HepG2 (cell line): ENCODE measurements around the gene SNPH. TPM values are rescaled to one million over a fixed set of nuclear protein-coding genes. Genes with fewer than 3 reads are reported as not detected.

Experiments
- EHMT2 ChIP-seq: fragments of 200-600 bp; sonication (generic); IDR thresholded peaks from 2 replicates; pipeline ENCODE4 v1.7.0; 2017; ENCODE audit warnings: antibody characterized with exemption, low read depth, low read length, borderline replicate concordance
- ETV5 ChIP-seq: IDR thresholded peaks from 2 replicates; pipeline ENCODE4 v1.6.1; 2018; ENCODE audit warnings: missing biosample characterization, missing genetic modification reagents, inconsistent platforms, borderline replicate concordance
- FOXK2 ChIP-seq: fragments of 450-650 bp; IDR thresholded peaks from 2 replicates; pipeline ENCODE4 v1.6.1; 2016
- HNF4A ChIP-seq: sonication (generic); formaldehyde crosslinking; IDR thresholded peaks from 2 replicates; pipeline ENCODE4 v1.4.0; 2020; ENCODE audit warnings: missing genetic modification reagents
- KAT7 ChIP-seq: IDR thresholded peaks from 2 replicates; pipeline ENCODE4 v1.6.1; 2018; ENCODE audit warnings: borderline replicate concordance, missing compliant biosample characterization
- SOX6 ChIP-seq, 2 experiments: fragments of 450-650 bp in 1 of 2; sonication (generic) in 1 of 2; formaldehyde crosslinking in 1 of 2; IDR thresholded peaks; 2 replicates each; pipeline versions ENCODE4 v1.4.0 to v1.6.1; 2017 to 2020; ENCODE audit warnings: antibody characterized with exemption in 1 of 2, mild to moderate bottlenecking in 1 of 2, missing genetic modification reagents in 1 of 2
- TARDBP ChIP-seq: sonication (generic); formaldehyde crosslinking; IDR thresholded peaks from 2 replicates; pipeline ENCODE4 v1.8.0; 2022; ENCODE audit warnings: mild to moderate bottlenecking, missing genetic modification reagents
- ZBTB1 ChIP-seq: sonication (generic); formaldehyde crosslinking; IDR thresholded peaks from 2 replicates; pipeline ENCODE4 v1.4.0; 2020; ENCODE audit warnings: missing genetic modification reagents, borderline replicate concordance
- ZNF382 ChIP-seq: sonication (generic); formaldehyde crosslinking; IDR thresholded peaks from 2 replicates; pipeline ENCODE4 v1.5.0; 2020; ENCODE audit warnings: missing genetic modification reagents, mild to moderate bottlenecking, borderline replicate concordance
- ZNF556 ChIP-seq: sonication (generic); formaldehyde crosslinking; IDR thresholded peaks from 2 replicates; pipeline ENCODE4 v1.4.0; 2020; ENCODE audit warnings: mild to moderate bottlenecking, missing genetic modification reagents, borderline replicate concordance
- ZNF781 ChIP-seq: sonication (generic); formaldehyde crosslinking; IDR thresholded peaks from 2 replicates; pipeline ENCODE4 v1.5.1; 2020; ENCODE audit warnings: borderline replicate concordance, mild to moderate bottlenecking, missing genetic modification reagents; ENCODE audit errors: not compliant biosample characterization
- polyA plus RNA-seq, 8 experiments: library from polyadenylated mRNA; depleted of rRNA in 3 of 8; stranded (reverse) in 7 of 8; unstranded in 1 of 8; fragments of >200 nt; fragmentation: Illumina TruSeq in 4 of 8; extraction: Trizol in 4 of 8; gene quantifications; 2 replicates each; pipeline versions ENCODE4 v1.2.1 to v1.2.3, GENCODE V29; 2011 to 2016; ENCODE audit warnings: low read depth in 4 of 8, missing spikeins in 1 of 8, mixed read lengths in 1 of 8; ENCODE audit not compliant: insufficient read depth in 1 of 8
- total RNA-seq, 5 experiments: library from RNA; depleted of rRNA; stranded (reverse); fragments of >200 nt; fragmentation: Illumina TruSeq; extraction: Trizol; gene quantifications; 2 replicates each; pipeline ENCODE4 v1.2.3, GENCODE V29; 2016; ENCODE audit warnings: low read depth in 1 of 5
- TF ChIP-seq, protein P1 (sequence below): sonication (generic); formaldehyde crosslinking; IDR thresholded peaks from 2 replicates; pipeline ENCODE4 v1.4.0; 2020; ENCODE audit warnings: missing genetic modification reagents, mild to moderate bottlenecking, borderline replicate concordance
- TF ChIP-seq, protein P2 (sequence below): IDR thresholded peaks from 2 replicates; pipeline ENCODE4 v1.6.1; 2016; ENCODE audit warnings: low read depth, missing genetic modification reagents, missing compliant biosample characterization
- TF ChIP-seq, protein P3 (sequence below): sonication (generic); formaldehyde crosslinking; IDR thresholded peaks from 2 replicates; pipeline ENCODE4 v1.4.0; 2020; ENCODE audit warnings: missing genetic modification reagents, borderline replicate concordance

Gene SNPH
- total and polyA plus RNA-seq, 2 of the 13 experiments (the other 11 are each of a cell fraction or from before 2014, with no cell fraction given) = 0.09 TPM; not detected in 1

DNA sequence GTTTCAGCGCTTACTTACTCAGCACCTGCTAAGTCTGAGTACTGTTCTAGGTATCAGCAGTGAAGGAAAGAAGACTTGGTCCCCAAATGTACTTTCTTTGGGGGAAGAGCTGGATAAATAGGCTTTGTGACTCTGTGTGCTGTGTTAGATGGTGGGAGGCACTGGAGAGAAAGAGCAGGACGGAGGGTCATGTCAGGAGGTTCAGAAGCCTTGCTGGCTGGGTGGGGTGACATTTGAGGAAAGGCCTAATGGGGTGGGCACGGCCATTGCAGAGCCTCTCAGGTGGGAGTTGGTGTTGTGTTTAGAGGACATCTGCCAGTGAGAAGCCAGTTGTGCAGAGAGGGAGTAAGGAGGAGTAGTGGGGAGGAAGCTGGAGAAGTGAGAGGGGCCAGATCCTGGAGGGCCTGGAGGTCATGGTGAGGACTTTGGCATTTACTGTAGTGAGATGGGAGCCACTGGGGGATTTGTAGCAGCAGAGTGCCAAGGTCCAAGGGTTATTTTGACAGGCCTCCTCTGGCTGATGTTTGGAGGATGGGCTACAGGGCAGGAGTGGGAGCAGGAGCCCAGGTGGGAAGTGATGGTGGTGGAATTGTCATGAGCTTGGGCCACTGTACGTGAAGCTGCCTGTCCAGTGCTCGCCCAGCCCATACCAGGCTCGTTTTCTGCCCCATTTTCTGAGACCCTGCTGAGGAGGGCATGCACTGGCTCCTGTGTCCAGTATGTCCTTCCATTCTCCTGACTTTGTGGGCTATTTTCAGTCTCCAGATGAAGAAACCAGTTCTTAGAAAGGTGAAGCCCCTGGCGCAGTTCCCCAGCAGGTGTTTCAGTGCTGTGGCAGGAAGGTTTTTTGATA lies 62.0 kb downstream of the SNPH start (continued):
- TF ChIP-seq, protein P1, sequence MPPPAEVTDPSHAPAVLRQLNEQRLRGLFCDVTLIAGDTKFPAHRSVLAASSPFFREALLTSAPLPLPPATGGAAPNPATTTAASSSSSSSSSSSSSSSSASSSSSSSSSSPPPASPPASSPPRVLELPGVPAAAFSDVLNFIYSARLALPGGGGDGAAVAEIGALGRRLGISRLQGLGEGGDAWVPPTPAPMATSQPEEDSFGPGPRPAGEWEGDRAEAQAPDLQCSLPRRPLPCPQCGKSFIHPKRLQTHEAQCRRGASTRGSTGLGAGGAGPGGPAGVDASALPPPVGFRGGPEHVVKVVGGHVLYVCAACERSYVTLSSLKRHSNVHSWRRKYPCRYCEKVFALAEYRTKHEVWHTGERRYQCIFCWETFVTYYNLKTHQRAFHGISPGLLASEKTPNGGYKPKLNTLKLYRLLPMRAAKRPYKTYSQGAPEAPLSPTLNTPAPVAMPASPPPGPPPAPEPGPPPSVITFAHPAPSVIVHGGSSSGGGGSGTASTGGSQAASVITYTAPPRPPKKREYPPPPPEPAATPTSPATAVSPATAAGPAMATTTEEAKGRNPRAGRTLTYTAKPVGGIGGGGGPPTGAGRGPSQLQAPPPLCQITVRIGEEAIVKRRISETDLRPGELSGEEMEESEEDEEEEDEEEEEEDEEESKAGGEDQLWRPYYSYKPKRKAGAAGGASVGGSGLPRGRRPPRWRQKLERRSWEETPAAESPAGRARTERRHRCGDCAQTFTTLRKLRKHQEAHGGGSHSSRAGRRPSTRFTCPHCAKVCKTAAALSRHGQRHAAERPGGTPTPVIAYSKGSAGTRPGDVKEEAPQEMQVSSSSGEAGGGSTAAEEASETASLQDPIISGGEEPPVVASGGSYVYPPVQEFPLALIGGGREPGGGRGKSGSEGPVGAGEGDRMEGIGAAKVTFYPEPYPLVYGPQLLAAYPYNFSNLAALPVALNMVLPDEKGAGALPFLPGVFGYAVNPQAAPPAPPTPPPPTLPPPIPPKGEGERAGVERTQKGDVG (CRISPR knock-in tag) = peak; percentile 72; the same call in 1 of the 2 replicates
- TF ChIP-seq ZNF781 (CRISPR knock-in tag) = peak; percentile 33
- TF ChIP-seq TARDBP (CRISPR knock-in tag) = peak; percentile 56; the same call in 1 of the 2 replicates
- TF ChIP-seq FOXK2 = peak; percentile 55; the same call in 1 of the 2 replicates
- peak; percentile 31; the same call in 1 of the 2 replicates for TF ChIP-seq KAT7 (CRISPR knock-in tag)
- TF ChIP-seq ZNF556 = peak; percentile 92
- TF ChIP-seq, protein P2, sequence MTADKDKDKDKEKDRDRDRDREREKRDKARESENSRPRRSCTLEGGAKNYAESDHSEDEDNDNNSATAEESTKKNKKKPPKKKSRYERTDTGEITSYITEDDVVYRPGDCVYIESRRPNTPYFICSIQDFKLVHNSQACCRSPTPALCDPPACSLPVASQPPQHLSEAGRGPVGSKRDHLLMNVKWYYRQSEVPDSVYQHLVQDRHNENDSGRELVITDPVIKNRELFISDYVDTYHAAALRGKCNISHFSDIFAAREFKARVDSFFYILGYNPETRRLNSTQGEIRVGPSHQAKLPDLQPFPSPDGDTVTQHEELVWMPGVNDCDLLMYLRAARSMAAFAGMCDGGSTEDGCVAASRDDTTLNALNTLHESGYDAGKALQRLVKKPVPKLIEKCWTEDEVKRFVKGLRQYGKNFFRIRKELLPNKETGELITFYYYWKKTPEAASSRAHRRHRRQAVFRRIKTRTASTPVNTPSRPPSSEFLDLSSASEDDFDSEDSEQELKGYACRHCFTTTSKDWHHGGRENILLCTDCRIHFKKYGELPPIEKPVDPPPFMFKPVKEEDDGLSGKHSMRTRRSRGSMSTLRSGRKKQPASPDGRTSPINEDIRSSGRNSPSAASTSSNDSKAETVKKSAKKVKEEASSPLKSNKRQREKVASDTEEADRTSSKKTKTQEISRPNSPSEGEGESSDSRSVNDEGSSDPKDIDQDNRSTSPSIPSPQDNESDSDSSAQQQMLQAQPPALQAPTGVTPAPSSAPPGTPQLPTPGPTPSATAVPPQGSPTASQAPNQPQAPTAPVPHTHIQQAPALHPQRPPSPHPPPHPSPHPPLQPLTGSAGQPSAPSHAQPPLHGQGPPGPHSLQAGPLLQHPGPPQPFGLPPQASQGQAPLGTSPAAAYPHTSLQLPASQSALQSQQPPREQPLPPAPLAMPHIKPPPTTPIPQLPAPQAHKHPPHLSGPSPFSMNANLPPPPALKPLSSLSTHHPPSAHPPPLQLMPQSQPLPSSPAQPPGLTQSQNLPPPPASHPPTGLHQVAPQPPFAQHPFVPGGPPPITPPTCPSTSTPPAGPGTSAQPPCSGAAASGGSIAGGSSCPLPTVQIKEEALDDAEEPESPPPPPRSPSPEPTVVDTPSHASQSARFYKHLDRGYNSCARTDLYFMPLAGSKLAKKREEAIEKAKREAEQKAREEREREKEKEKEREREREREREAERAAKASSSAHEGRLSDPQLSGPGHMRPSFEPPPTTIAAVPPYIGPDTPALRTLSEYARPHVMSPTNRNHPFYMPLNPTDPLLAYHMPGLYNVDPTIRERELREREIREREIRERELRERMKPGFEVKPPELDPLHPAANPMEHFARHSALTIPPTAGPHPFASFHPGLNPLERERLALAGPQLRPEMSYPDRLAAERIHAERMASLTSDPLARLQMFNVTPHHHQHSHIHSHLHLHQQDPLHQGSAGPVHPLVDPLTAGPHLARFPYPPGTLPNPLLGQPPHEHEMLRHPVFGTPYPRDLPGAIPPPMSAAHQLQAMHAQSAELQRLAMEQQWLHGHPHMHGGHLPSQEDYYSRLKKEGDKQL (CRISPR knock-in tag) = no peak
- peak; percentile 42; the same call in 1 of the 2 replicates for TF ChIP-seq ETV5 (CRISPR knock-in tag)
- no peak for TF ChIP-seq ZNF382 (CRISPR knock-in tag)
- TF ChIP-seq EHMT2 = peak; percentile 59; the same call in 1 of the 2 replicates
- no peak for TF ChIP-seq ZBTB1 (CRISPR knock-in tag)
- TF ChIP-seq HNF4A (CRISPR knock-in tag) = peak; percentile 100
- TF ChIP-seq SOX6 (IDR thresholded peaks at IDR 0.05) = no peak
- TF ChIP-seq SOX6 (CRISPR knock-in tag; IDR thresholded peaks at IDR 0.05) = peak; percentile 76
- TF ChIP-seq, protein P3, sequence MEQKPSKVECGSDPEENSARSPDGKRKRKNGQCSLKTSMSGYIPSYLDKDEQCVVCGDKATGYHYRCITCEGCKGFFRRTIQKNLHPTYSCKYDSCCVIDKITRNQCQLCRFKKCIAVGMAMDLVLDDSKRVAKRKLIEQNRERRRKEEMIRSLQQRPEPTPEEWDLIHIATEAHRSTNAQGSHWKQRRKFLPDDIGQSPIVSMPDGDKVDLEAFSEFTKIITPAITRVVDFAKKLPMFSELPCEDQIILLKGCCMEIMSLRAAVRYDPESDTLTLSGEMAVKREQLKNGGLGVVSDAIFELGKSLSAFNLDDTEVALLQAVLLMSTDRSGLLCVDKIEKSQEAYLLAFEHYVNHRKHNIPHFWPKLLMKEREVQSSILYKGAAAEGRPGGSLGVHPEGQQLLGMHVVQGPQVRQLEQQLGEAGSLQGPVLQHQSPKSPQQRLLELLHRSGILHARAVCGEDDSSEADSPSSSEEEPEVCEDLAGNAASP (CRISPR knock-in tag) = peak; percentile 90; the same call in 1 of the 2 replicates
